Endometrial microvascular endothelial cells (primary cell): ENCODE measurements around the gene PDE10A. TPM values are rescaled to one million over a fixed set of nuclear protein-coding genes. Genes with fewer than 3 reads are reported as not detected.

Source experiments
- in situ Hi-C: cut with HindIII; loops from 2 replicates; pipeline ENCODE4 v1.10.0; 2017; ENCODE audit warnings: low sequenced_read_pairs, low pct_unique_long_range_greater_than_20kb; ENCODE audit errors: inconsistent ontology term
- total RNA-seq: library from RNA; depleted of rRNA; stranded (reverse); fragments of >200 nt; gene quantifications from one replicate; pipeline ENCODE4 v1.2.3, GENCODE V29; 2015; ENCODE audit errors: inconsistent ontology term

The PDE10A gene
- total RNA-seq, 1 donor from 2014 or later: 1.4 TPM

GRCh38 chr6:165389534-165389933 lies 273.5 kb downstream of the PDE10A start:
- in situ Hi-C loops: no loop called here

- in situ Hi-C loops: no loop called here
These were observed 279.7 kb downstream of the PDE10A start for GRCh38 chr6:165383323-165383722.

DNA sequence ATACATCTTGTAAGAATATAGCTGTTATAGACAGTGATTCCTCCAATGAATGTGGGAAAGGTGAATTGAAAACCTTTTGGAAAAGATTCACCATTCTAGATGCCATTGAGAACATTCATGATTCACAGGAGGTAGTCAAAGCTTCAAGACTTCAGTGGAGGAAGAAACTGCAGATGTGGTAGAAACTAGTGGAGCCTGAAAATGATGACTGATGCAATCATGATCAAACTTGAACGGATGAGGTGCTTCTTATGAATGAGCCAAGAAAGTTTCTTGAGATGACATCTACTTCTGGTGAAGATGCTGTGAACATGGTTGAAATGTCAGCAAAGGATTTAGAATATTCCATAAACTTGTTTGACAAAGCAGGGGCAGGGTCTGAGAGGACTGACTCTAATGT lies 286.9 kb downstream of the PDE10A start:
- in situ Hi-C loops: no loop called here

- in situ Hi-C loops: no loop called here
These were observed 297.7 kb downstream of the PDE10A start for GRCh38 chr6:165365371-165365770.

DNA sequence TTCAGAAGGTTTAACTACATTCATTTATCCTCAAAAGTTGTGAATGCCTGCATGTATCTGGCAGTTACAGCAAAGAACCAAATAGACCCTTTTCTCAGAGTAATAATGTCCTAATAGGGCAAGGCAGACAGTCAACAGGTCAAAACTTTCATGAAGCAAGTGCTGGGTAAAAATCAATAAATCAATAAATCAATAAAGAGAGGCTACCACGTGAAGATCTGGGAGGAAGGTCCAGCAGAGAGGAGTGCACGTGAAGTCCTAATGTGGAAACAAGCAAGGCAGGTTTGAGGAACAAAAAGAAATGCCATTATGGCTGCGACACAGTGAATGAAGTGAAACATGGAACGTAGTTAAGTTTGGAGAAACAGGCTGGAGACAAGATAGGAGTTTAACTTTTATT lies 317.3 kb downstream of the PDE10A start:
- in situ Hi-C loops: no loop called here

DNA sequence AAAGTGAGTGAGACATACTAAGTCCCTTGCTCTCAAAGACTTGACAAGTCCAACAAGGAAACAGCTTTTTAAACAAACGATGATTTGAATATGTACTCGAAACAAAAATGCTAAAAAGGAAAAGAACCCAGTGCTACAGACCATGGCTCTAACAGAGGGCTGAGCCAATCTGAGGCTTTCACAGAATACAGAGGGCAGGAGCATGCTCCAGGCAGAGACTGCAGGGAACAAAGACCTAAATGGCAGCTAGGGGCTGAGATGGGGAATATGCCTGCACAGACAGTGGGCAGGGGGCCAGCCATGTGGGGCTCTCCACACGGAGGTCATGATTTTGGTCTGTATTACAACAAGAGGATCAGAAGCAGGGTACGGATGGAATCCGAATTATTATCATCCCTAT lies 322.5 kb downstream of the PDE10A start:
- in situ Hi-C loops: no loop called here

- in situ Hi-C loops: no loop called here
These were observed 337.4 kb downstream of the PDE10A start for GRCh38 chr6:165325609-165326008.

GRCh38 chr6:165321555-165322145 lies 341.4 kb downstream of the PDE10A start:
- in situ Hi-C loops: no loop called here

GRCh38 chr6:165321150-165321549 lies 341.9 kb downstream of the PDE10A start:
- in situ Hi-C loops: no loop called here

DNA sequence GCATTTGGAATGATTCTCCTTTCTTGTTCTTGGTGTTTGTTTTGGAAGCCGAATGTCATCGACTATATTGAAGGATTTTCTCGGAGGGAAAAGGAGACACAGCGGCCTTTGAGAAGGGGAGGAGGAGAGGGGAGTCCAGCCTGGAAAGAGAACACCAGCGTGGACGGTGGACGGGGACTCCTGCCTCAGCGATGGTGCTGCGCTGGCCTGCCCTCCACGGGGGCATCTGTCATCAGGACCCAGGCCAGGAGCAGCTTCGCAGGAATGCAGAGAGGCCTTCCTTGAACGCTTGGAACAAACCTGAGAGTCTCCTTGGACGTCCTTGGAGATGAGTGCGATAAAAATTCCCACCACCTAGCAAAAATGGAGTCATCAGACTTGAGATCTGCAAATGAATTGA lies 345.3 kb downstream of the PDE10A start:
- in situ Hi-C loops: no loop called here

DNA sequence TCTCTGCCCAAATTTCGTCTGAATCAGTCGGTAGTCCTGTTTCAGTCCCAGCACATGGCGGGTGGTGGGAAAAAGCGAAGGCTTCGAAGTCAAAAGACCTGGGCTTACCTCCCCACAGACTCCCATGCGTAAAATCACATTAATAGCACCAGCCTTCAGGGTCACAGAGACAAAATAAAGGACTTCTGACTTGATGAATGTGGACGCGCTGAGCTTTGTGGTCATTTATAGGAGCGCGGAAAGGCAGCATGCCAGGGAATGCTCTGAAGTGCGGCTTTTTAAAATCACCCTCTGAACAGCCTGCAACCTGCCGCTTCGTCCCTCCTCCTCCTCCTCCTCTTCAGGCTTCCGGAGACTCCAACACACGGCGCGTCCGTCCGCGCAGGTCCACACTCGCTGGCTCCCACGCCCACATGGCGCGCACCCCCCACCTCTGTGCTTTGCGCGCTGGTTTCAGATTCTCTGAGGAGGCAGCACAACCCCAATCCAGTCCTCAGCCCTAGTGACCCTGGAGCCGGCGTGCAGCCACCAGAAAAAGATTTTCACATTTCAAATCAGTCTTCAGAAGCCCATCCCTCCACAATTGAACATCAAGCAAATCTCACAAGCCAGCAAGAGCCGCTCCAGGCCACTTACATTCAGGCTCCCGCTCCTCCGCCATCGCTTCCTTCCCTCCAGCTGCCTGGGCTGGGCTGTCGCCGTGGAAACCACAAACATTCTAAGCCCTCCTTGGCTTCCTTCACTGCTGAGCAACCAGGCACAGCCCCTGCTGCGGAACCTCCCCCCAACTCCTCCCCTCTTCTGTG lies 353.9 kb downstream of the PDE10A start, which contains the start of gene C6orf118:
Gene C6orf118, minus strand, starts transcription at position 680 of the 806 bp plus-strand sequence. Its CDS starts 19 bp downstream, at position 661.
- in situ Hi-C loops: no loop called here

DNA sequence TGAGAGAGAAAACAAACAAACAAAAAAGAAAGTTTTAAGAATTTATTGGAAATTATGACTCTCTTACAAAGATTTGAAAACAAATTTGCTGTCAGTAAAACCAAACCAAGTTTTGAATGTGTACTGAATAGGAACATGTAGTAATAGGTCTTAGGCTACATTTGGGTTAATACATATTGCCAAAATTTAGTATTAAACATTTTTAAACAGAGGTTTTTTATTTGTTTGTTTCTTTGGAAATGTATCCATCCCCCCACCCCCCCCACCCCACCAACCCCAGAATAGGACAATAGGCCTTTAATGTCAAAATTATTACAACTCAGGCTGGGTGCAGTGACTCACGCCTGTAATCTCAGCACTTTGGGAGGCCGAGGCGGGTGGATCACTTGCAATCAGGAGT lies 356.1 kb downstream of the PDE10A start:
- in situ Hi-C loops: no loop called here

- in situ Hi-C loops: no loop called here
These were observed 361.4 kb downstream of the PDE10A start for GRCh38 chr6:165301372-165302246.

DNA sequence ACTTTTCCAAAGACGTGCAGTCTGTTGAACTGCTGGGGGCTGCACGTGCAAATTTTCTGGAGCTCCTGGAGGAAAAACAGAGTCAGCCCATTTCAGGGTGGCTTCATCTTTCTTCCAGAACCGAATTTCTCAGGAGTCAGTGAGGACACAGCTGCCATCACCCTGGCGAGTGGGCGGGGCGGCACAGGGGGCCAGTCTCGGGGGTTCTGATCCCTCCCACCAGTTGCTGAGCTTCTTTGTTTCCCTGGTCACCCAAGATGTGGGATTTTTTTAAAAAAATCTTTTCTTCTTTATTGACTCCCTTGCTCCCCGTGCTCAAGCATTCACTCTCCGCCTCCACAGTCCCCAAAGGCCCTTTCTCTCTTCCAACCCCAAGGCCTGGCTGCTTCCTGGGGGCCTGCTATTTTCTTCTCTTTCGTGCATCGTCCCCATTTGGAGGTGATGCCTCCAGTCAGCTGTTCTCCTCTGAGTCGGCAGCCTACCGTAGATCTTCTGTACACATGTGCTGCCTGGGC lies 362.6 kb downstream of the PDE10A start:
- in situ Hi-C loops: no loop called here

- in situ Hi-C loops: no loop called here
These were observed 364.2 kb downstream of the PDE10A start for GRCh38 chr6:165298875-165299274.

DNA sequence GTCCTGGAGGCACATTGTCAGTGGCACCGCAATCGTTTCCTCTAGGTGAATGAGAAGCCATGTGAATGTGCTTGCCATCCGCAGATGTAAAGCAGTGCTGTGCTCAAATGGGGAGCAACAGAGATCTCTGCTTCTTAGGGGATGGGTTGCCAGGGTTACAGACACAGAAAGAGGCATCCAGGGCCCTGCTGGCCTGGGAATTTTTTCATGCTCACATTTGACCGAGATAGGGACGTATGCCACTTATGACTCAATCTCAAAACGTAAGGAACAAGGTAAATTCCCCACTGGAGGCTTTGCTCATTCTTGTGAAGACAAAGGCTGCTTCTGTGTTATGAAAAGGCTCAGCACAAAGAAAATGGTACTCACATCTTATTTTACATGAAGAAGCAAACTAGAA lies 364.6 kb downstream of the PDE10A start:
- in situ Hi-C loops: no loop called here

- in situ Hi-C loops: no loop called here
These were observed 370.4 kb downstream of the PDE10A start for GRCh38 chr6:165292657-165293056.
